B cell (primary cell): ENCODE measurements around the gene ESPN.
"Not testable (repeated sequence)": the region's sequence is repeated elsewhere in the genome, so short reads cannot be mapped to it uniquely, and the experiment has no call there.

Source experiments
- EZH2 ChIP-seq: IDR thresholded peaks from 2 replicates; pipeline ENCODE4 v1.6.1; 2012; ENCODE audit warnings: borderline replicate concordance, low read depth, mild to moderate bottlenecking, moderate library complexity, low read length; ENCODE audit not compliant: insufficient read depth, poor library complexity, severe bottlenecking
- TF ChIP-seq, protein P1 (sequence below): fragments of 200-600 bp; IDR thresholded peaks from one replicate; pipeline ENCODE4 v1.8.0; 2022; ENCODE audit warnings: antibody characterized with exemption, mild to moderate bottlenecking

DNA sequence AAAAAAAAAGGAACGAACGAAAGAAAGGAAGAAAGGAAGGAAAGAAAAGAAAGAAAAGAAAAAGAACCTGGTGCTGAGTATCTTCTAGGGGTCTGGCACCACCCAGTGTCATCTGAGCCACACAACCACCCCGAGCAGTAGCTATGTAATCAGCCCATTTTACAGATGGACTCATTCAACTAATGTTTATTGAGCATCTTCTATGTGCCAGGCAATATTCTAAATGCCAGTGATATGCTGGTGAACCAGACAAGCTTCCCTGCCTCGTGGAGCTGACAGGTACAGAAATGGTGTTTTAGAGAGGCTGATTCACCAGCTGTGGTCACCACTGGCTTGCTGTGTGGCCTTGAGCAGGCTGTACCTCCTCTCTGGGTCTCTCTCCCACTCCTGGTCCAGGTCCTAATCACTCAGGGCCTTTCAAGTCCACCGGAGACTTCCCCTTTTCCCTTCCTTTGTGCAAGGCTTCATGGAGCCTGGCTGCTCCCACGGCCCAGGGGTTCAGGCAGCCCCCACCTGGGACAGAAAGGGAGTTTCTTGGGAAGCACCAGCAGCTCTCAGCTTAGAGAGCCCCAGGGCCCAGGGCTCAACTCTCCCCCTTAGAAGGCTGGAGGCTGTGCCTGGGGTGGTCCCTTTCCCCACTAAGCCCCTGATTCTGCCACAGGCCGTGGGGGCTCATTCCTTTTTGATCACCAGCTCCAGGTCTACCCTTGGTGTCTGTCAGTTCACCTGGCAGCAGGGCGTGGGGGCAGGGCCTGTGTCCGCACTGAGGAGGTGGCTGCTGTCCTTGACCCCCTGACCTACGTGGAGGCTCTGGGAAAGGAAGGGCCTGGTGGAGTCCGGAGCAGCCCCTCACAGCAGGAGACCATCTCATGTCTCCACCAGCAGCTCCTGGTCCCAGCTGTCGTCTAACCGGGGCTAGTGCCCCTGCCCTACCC is 7.3 kb downstream of the ESPN start:
- TF ChIP-seq, protein P1, sequence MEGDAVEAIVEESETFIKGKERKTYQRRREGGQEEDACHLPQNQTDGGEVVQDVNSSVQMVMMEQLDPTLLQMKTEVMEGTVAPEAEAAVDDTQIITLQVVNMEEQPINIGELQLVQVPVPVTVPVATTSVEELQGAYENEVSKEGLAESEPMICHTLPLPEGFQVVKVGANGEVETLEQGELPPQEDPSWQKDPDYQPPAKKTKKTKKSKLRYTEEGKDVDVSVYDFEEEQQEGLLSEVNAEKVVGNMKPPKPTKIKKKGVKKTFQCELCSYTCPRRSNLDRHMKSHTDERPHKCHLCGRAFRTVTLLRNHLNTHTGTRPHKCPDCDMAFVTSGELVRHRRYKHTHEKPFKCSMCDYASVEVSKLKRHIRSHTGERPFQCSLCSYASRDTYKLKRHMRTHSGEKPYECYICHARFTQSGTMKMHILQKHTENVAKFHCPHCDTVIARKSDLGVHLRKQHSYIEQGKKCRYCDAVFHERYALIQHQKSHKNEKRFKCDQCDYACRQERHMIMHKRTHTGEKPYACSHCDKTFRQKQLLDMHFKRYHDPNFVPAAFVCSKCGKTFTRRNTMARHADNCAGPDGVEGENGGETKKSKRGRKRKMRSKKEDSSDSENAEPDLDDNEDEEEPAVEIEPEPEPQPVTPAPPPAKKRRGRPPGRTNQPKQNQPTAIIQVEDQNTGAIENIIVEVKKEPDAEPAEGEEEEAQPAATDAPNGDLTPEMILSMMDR = not testable (repeated sequence)
- not testable (repeated sequence) for TF ChIP-seq EZH2
